GM12892 (cell line): Measurements from ENCODE around the gene PARD3.

Experiments
- POLR2A ChIP-seq: IDR thresholded peaks from 2 replicates; pipeline ENCODE4 v1.6.1; 2011; ENCODE audit warnings: low read depth, low read length, control low read depth
- POLR2AphosphoS5 ChIP-seq: IDR thresholded peaks from 2 replicates; pipeline ENCODE4 v1.6.1; 2011; ENCODE audit warnings: low read depth, low read length, control low read depth
- TAF1 ChIP-seq: IDR thresholded peaks from 2 replicates; pipeline ENCODE4 v1.6.1; 2011; ENCODE audit warnings: low read depth, mild to moderate bottlenecking, control low read depth, low read length, borderline replicate concordance

- TF ChIP-seq POLR2AphosphoS5 (no peak), POLR2A (no peak), TAF1 (no peak)
Observed at GRCh38 chr10:34698979-34699378, 116.1 kb downstream of the PARD3 start.
